Measurements from ENCODE around the gene PLCB2. TPM values are rescaled to one million over a fixed set of nuclear protein-coding genes. Genes with fewer than 3 reads are reported as not detected.

PLCB2 gene
- total and polyA plus RNA-seq, 9 of the 15 experiments (the other 6 are each of a cell fraction or from before 2014, with no cell fraction given) = 0.37 to 12.3 (median 8.0) TPM

- TF ChIP-seq, protein P1, sequence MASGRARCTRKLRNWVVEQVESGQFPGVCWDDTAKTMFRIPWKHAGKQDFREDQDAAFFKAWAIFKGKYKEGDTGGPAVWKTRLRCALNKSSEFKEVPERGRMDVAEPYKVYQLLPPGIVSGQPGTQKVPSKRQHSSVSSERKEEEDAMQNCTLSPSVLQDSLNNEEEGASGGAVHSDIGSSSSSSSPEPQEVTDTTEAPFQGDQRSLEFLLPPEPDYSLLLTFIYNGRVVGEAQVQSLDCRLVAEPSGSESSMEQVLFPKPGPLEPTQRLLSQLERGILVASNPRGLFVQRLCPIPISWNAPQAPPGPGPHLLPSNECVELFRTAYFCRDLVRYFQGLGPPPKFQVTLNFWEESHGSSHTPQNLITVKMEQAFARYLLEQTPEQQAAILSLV (tag; IDR thresholded peaks at IDR 0.05) = no peak
- TF ChIP-seq, protein P2, sequence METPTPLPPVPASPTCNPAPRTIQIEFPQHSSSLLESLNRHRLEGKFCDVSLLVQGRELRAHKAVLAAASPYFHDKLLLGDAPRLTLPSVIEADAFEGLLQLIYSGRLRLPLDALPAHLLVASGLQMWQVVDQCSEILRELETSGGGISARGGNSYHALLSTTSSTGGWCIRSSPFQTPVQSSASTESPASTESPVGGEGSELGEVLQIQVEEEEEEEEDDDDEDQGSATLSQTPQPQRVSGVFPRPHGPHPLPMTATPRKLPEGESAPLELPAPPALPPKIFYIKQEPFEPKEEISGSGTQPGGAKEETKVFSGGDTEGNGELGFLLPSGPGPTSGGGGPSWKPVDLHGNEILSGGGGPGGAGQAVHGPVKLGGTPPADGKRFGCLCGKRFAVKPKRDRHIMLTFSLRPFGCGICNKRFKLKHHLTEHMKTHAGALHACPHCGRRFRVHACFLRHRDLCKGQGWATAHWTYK (CRISPR knock-in tag; IDR thresholded peaks at IDR 0.05) = no peak
- TF ChIP-seq ZNF274 (IDR thresholded peaks at IDR 0.05; ENCODE audit: borderline replicate concordance, low read depth, low read length) (no peak), IFI16 (CRISPR knock-in tag; IDR thresholded peaks at IDR 0.05) (no peak), ARNT (IDR thresholded peaks at IDR 0.05) (no peak), POLR2B (IDR thresholded peaks at IDR 0.05; ENCODE audit: low read depth, partially characterized antibody) (no peak), MLLT1 (IDR thresholded peaks at IDR 0.05) (no peak), FOXK2 (conservative IDR thresholded peaks at IDR 0.05 in 1 of 2, IDR thresholded peaks at IDR 0.05 in 1 of 2; ENCODE audit: low read depth in 2 of 2) (no peak), MYBL2 (IDR thresholded peaks at IDR 0.05; ENCODE audit: low read depth) (no peak), MYBL2 (CRISPR knock-in tag; IDR thresholded peaks at IDR 0.05; ENCODE audit: borderline replicate concordance) (no peak), EP400 (IDR thresholded peaks at IDR 0.05) (no peak), TAF15 (IDR thresholded peaks at IDR 0.05; ENCODE audit: low read depth, low read length) (no peak), PHF8 (IDR thresholded peaks at IDR 0.05; ENCODE audit: borderline replicate concordance, low read length) (peak; percentile 47; the same call in 1 of the 2 replicates), FOXP1 (CRISPR knock-in tag; IDR thresholded peaks at IDR 0.05) (peak; percentile 67; the same call in 1 of the 2 replicates), XRCC5 (IDR thresholded peaks at IDR 0.05; ENCODE audit: low read depth, low read length) (no peak), RBFOX2 (IDR thresholded peaks at IDR 0.05; ENCODE audit: low read depth, low read length) (peak; percentile 67), FOXJ3 (CRISPR knock-in tag; IDR thresholded peaks at IDR 0.05) (no peak), DMBX1 (CRISPR knock-in tag; IDR thresholded peaks at IDR 0.05; ENCODE audit: borderline replicate concordance) (no peak), ZNF551 (CRISPR knock-in tag; IDR thresholded peaks at IDR 0.05) (no peak), ZNF695 (CRISPR knock-in tag; IDR thresholded peaks at IDR 0.05) (no peak), HIVEP1 (CRISPR knock-in tag; IDR thresholded peaks at IDR 0.05) (no peak), ZNF224 (CRISPR knock-in tag; IDR thresholded peaks at IDR 0.05) (no peak), ELK1 (CRISPR knock-in tag; IDR thresholded peaks at IDR 0.05) (no peak), NFE2L1 (tag; IDR thresholded peaks at IDR 0.05; ENCODE audit: borderline replicate concordance, low read depth) (no peak), ZNF174 (CRISPR knock-in tag; IDR thresholded peaks at IDR 0.05) (no peak)
These were observed 16.7 kb downstream of the PLCB2 start (continued) for GRCh38 chr15:40290918-40291574.
